GM19238 (cell line): ENCODE results near the gene ADD2.
"Not testable (repeated sequence)": the region's sequence is repeated elsewhere in the genome, so short reads cannot be mapped to it uniquely, and the experiment has no call there.

Experiments used
- DNase-seq: peaks from one replicate; pipeline ENCODE4 v3.0.0; 2011; ENCODE audit warnings: low spot score; ENCODE audit not compliant: insufficient read length

Gene ADD2

DNA sequence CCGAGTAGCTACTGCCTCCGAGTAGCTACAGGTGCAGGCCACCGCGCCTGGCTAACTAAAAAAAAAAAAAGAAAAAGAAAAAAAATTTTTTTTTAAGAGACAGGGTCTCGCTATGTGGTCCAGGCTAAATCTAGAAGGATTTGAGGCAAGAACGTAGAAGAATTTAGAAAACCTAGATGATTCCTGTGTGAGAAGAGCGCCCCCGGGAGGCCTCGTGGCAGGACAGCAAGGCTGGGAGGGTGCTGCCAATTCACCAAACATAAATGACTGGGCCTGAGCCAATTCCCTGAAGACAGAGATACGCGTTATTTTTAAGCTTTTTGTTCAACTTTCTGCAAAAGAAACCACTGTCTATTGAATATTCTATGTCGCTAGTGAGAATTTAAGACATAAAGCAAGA lies 124.3 kb downstream of the ADD2 start:
- DNase-seq, result no peak

DNA sequence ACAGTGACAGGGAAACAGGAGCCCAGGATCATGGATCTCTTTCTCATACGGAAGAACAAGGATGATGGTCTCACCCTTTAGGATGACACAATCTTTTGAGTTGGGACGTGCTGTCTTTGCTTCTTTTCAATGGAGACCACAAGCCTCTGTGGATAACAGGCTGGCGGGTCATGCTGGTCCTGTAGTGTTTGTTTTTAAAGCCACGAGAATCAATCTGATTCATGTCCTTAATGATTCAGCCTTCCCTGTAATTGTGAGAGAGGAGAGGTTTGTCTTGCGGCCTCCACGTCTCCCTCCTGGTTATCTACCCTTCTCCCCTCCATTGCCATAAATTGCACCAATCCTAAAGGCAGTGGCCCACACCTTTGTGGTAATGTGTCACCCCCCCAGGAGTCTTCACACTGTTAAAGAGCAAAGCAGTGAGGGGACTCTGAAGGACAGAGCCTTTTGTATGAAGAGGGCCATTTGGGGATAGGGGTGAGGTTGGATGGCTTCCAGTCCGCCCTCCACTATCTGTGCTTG lies 126.7 kb downstream of the ADD2 start:
- no peak for DNase-seq

DNA sequence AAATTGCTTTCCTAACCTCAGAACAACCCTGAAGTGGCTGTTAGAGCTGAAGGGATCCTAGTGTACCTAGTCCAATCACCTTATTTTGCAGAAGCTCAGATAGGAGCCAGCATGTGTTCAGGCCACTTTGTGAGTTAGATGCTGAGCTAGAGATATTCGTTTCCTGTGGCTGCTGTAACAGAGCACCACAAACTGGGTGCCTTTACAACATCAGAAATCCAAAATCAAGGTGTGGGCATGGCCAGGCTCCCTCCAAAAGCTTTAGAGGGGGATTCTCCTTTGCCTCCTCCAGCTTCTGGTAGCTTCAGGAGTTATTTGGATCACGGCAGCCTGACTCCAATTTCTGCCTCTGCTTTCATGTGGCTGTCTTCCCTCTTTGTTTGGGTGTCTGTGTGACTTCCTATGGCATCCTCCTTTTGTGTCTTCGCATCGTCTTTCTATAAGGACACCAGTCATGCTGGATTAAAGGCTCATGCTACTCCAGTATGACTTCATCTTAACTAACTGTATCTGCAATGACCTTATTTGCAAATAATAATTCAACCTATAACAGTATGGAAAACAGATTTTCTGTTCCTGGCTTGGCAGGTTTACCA lies 128.1 kb downstream of the ADD2 start:
- no peak for DNase-seq

DNA sequence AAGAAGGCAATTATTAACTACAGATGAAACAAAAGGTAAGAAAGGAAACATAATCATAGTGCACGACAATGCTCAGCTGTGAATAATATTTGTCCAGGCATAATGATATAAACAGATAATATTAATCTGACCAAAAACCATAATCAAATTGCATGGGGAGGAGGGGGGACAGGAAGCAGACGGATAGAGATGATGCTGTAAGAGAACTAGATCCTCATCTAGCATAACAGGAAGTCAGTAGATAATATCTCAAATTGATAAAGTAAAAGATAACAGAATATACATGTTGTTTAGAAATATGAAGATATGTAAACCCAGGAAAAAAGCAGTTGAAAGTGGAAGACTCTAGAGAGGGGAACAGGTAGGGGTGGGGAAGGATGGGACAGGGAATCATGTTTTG lies 129.4 kb downstream of the ADD2 start:
- no peak for DNase-seq

DNA sequence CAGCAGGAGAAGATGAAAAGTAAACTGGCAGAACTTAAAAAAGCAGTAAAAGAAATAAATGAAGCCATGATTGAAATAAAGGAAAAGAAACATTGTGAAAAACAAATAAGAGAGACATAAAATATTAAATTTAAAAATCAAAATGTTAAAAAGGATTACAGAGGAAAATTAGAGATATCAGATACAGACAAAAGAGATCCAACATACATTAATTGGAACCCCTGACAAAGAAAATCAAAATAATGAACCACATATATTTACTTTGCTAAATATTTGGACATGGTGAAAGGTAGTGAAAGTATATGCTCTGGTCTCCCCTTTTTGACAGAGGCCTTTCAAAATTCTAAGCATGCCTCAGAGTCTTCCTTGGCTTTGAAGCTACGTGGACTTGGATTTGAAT lies 134.5 kb downstream of the ADD2 start:
- DNase-seq, result no peak

DNA sequence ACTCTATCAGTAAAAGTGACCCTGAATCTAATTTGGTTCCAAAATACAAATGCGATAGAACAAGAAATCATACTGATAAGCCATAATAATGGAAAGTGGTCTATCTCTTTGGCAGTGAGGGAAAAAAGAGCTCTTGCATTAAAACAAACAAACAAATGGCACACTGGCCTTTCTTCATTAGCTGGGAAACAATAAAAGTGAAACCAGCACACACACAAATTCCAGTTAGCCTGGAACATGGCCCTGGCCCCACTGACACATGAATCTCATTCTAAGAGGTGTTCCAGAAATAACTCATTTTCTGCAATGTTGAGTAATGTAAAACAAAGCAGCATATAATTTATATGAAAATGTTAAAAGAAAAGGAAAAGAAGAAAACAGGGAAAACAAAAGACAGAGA lies 135.0 kb downstream of the ADD2 start:
- DNase-seq, result no peak

DNA sequence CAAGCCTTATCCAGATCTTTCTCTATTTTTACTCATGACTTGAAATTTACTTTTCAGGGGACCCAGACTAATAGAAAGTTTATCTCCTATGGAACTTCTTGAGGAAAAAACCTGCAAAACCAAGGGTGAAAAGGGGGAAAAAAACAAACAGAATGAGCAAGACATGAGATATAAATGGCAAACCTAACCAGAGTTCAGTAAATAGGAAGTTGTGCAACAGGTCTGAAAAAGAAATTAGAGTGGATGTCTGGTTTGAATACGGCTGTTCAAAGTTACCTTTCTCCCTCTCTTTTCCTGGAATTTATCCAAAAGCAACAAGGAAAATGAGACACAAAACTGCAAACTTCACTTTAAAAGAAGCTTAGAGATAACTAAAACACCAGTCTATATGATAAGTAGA lies 135.6 kb downstream of the ADD2 start:
- no peak for DNase-seq

DNA sequence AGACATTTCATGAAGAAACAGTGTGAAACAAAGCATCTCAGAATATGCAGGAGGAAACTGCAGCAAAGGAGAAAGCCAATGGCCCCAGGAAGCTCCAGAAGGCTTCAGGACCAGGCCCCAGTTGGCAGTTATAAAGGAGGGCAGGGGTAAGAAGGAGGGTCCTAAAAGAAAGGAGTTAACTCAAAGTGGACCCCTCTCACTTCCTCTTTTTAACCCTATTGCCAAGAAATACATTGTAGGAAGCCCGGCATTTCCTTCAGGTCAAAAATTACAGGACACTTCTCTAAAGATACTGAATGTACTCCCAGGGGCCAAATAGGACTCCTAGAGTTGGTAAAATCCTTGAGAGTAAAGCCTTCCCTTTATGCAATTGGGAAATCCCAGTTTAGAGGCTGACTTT lies 137.2 kb downstream of the ADD2 start:
- no peak for DNase-seq

DNA sequence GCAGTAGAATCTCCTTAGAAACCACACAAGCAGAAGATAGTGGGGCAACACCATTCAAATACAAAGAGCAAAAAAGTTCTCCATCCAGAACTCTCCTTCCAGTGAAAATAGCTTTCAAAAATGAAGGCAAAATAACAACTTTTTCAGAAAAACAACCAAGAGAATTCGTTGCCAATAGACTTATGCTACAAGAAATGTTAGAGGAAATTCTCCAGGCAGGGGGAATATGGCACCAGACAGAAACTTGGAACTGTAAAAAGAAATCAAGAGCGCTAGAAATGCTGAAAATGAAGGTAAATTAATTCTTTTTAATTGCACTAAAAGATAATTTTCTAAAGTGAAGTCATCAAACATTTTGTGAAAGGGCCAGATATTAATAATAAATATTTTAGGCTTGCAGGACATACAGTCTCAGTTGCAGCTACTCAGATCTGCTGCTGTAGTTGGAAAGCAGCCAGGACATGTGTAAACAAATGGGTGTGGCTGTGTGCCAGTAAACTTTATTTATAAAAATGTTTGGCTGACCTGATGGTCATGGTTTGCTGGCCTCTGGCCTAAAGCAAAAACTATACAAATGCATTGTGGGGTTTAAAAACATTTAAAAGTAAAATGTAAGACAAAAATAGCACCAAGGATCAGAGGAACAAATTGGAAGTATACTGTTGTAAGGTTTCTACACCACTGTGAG lies 140.6 kb downstream of the ADD2 start:
- DNase-seq, result no peak

DNA sequence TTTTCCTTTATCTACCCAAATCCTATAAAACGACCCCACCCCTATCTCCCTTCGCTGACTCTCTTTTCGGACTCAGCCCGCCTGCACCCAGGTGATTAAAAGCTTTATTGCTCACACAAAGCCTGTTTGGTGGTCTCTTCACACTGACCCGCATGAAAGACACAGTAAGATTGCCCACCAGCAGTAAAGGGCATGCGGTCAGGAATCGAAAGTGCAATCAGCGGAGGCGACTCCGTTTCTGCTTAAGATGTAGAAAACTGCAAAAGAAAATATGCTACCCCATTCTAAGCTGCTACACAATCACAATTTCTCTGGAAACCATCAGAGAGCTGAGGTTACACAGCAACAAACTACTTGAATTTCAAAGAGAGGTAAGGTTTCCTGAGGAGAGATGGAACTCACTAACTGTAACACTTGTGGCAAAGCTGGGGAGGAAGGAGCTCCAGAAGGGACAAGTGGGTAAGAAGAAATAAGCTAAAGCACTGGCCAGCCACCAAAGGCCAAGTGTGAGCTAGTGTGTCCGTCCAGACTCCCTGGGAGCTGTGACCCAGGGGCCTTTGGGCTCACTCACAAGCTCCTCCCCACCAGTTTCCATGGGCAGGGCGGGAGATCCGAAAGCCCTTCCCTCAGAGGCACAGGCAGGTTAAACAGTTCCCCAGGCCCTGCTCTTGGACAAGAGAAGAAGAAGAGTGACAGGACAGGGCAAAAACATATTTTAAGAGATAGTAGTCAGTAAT lies 141.6 kb downstream of the ADD2 start:
- no peak for DNase-seq

DNA sequence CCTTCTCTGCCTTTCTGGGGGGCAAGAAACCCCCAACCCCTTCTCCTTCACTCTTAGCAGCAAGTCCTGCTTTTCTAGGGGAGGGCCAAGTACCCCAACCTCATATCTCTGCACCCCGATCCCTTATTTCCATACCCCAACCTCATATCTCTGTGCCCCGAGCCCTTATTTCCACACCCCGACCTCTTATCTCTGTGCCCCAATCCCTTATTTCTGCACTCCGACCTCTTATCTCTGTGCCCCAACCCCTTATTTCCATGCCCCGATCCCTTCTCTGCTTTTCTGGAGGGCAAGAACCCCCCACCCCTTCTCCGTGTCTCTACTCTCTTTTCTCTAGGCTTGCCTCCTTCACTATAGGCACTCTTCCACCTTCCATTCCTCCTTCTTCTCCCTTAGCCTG lies 146.5 kb downstream of the ADD2 start:
- not testable (repeated sequence) for DNase-seq

DNA sequence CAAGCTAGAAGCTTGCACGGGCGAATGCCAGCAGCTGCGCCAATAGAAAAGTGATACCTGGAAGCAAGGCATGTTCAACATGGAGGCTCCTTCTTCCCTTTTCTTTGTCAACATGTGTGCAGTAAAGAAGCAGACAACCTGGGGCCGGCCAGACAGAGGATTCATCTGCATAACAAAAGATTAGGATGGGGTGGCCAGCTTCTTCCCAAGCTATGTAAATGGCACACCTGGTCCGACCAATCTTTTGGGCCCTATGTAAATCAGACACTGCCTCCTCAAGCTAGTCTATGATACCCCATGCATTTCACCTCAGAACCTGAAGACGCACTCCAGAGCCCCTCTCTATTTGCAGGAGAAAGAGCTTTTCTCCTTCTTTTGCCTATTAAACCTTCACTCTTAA lies 148.0 kb downstream of the ADD2 start:
- DNase-seq, result no peak

DNA sequence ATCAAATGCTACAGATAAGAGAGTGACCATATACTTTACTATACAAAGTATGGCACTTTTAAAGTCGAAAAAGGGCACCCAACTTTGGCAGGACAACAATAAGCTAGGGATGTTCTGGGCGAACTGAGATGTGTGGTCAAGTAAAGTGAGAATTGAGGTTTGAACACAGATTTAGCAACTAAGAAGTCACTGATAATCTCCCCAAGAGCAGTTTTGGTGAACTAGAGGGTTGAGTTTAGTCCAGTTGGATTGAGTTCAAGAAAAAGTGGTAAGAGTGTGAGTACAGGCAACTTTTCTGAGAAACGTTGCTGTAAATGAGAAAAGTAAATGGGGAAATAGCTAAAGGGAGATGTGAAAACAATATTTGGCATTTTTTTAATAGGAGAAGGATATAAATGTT lies 148.8 kb downstream of the ADD2 start:
- DNase-seq, result no peak

DNA sequence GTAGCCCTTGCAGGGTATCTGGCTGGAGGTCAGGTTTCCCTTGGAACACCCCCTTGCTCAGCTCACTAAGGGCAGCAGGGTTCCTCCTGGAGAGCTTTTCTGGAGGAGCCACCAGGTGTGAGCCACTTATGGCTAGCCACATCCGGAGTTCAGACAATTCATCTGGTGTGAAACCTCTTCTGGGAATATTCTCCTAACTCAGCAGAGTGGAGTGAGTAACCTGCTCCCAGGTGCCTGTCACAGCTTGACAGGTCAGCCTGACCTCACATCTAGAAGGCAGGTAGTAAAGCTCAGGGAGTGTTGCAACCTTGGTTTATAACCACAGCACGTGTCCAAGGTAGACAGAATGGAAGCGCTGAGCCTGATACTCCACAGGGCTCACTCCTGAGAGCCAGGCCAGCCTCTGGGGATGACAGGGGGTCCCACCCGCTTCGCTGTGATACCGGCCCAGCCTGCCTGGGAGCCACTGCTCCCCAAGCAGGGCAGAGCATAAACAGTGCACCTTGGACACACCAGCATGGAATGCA lies 151.8 kb downstream of the ADD2 start:
- no peak for DNase-seq

DNA sequence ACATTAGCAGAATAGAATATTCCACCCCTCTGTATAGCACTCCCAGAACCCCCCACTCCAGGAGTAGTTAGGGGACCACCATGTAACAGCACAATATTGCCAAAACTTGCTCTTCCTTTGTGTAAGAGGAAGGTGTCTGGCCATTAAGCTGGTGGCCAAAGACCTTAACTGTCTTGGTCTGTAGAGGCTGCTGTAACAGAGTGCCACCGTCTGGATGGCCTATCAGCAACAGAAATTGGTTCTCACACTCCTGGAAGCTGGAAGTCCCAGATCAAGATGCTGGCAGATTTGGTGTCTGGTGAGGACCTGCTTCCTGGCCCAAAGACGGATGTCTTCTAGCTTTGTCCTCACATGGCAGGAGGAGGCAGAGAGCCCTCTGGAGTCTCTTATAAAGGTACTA lies 152.8 kb downstream of the ADD2 start:
- DNase-seq, result no peak

DNA sequence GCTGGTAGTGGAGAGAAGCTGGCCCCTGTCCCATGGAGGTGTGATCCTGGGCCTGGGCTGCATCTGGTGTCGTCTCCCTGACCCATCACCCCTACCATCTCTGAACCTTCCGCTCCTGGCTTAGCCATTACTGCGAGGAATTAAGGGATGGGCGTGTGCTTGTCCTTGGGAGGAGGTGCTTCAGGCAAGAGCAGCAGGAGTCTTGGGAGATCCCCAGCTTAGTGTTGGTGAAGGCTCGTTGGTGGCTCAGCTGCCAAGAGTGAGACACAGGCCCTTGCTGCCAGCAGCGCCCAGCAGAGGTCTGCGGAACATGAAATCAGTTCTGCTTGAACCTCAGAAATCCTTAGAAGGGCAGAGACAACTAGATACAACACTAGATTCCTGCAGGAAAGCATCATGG lies 154.5 kb downstream of the ADD2 start:
- DNase-seq, result no peak

DNA sequence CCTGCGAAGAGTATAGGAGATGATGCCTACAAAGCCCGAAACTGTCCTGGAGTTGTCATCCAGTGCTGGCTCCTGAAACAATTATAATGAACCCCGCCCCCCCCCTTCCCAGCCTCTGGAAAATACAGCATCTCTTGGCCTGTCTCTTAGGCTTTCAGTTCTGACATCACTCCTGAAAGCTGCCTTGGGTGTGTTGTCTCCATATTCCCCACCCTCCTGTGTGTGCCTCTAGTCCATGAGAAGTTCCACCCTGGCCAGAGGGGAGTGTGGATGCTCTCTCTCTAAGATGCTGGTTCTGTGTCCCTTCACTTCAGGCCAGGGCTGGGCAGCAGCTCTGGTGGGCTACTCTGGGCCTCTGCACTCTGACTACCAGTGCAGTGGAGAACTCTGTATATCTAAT lies 155.4 kb downstream of the ADD2 start:
- DNase-seq, result no peak

DNA sequence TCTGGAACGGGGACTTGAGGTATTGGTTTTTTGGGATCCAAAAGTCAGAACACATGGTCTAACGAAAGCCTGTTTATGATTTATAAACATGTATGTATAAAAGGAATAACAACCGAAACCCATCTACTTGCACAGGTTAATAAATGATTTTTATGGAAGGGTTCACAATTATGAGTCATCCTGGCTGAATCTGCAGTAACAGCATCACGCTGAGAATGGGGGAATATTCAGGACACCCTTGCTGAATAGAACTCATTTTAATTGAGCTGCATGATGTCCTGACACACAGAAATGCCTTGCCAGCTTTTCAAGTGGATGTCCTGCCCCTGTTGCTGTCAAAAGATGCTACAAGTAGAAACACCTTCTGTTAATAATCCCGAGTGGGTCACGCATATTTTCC lies 159.6 kb downstream of the ADD2 start:
- no peak for DNase-seq

DNA sequence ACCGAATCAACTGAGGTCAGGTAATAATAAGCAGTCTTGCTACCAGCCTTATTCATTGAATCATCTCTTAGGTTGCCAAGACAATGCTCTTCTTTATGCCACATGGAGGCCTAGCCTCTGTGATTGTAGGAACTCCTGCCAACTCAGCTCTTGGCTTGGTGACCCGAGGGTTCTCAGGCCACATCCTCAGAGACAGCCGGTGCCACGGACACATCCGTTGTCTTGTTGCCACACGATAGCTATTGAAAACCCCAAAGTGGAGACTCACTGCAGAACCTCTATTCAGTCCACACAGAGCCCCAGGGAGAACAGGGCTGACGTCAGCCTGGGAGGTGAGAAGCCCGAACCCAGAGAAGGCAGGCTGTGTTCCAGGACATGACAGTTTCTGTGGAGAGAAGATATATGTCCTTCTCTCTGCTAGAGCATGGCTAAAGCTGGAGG lies 160.9 kb downstream of the ADD2 start:
- no peak for DNase-seq
